K562 (cell line): ENCODE results near the gene CPSF4. TPM values are rescaled to one million over a fixed set of nuclear protein-coding genes. Genes with fewer than 3 reads are reported as not detected.

Experiments used
- FOSL1 ChIP-seq: fragments of 200-800 bp; sonication (Bioruptor generic); conservative IDR thresholded peaks from 2 replicates; pipeline ENCODE4 v1.6.1; 2016; ENCODE audit warnings: missing genetic modification characterization, missing compliant biosample characterization
- HDAC8 ChIP-seq: fragments of 450-650 bp; IDR thresholded peaks from 2 replicates; pipeline ENCODE4 v1.6.1; 2016; ENCODE audit warnings: mild to moderate bottlenecking, missing genetic modification characterization, moderate library complexity, missing compliant biosample characterization
- MAZ ChIP-seq, 2 experiments: fragments of 450-650 bp in 1 of 2; sonication (generic) in 1 of 2; formaldehyde crosslinking; IDR thresholded peaks in 1 of 2; conservative IDR thresholded peaks in 1 of 2; 2 replicates each; pipeline versions ENCODE4 v1.4.0 to v1.5.0; 2020; ENCODE audit warnings: mild to moderate bottlenecking in 1 of 2, missing genetic modification reagents in 1 of 2
- MYBL2 ChIP-seq, 2 experiments: fragments of 450-650 bp in 1 of 2; sonication (generic) in 1 of 2; formaldehyde crosslinking in 1 of 2; IDR thresholded peaks; 2 replicates each; pipeline versions ENCODE4 v1.6.1 to v1.8.1; 2017 to 2022; ENCODE audit warnings: borderline replicate concordance in 1 of 2, inconsistent platforms in 1 of 2, low read depth in 1 of 2, mild to moderate bottlenecking in 1 of 2, missing genetic modification reagents in 1 of 2, moderate library complexity in 1 of 2
- NFXL1 ChIP-seq: fragments of 450-650 bp; formaldehyde crosslinking; IDR thresholded peaks from 2 replicates; pipeline ENCODE4 v1.4.0; 2021; ENCODE audit warnings: mild to moderate bottlenecking
- NR3C1 ChIP-seq: sonication (generic); formaldehyde crosslinking; IDR thresholded peaks from 2 replicates; pipeline ENCODE4 v1.8.1; 2022; ENCODE audit warnings: missing genetic modification reagents
- PHB2 ChIP-seq: fragments of 450-650 bp; IDR thresholded peaks from 2 replicates; pipeline ENCODE4 v1.6.1; 2017; ENCODE audit warnings: low read depth
- POLR2B ChIP-seq: fragments of 450-650 bp; IDR thresholded peaks from 2 replicates; pipeline ENCODE4 v1.6.1; 2018; ENCODE audit warnings: low read depth; ENCODE audit not compliant: partially characterized antibody
- ZC3H4 ChIP-seq: sonication (generic); formaldehyde crosslinking; IDR thresholded peaks from 2 replicates; pipeline ENCODE4 v1.9.0; 2021; ENCODE audit warnings: missing genetic modification reagents, borderline replicate concordance
- ZNF232 ChIP-seq: sonication (generic); formaldehyde crosslinking; IDR thresholded peaks from 2 replicates; pipeline ENCODE4 v1.8.0; 2022; ENCODE audit warnings: mild to moderate bottlenecking, missing genetic modification reagents
- ZNF384 ChIP-seq: IDR thresholded peaks from 2 replicates; pipeline ENCODE4 v1.6.1; 2012; ENCODE audit warnings: low read depth, low read length, improper control_type of control experiment
- ZNF766 ChIP-seq: fragments of 200-800 bp; sonication (Bioruptor generic); conservative IDR thresholded peaks from 2 replicates; pipeline ENCODE4 v1.6.1; 2016; ENCODE audit warnings: missing genetic modification characterization, missing compliant biosample characterization
- polyA plus RNA-seq, 8 experiments: library from polyadenylated mRNA; depleted of rRNA in 4 of 8; stranded (reverse) in 5 of 8; unstranded in 3 of 8; fragments of >200 nt; fragmentation: Nextera tagmentation in 2 of 8; fragmentation: Illumina TruSeq in 1 of 8; extraction: Ambion mirVana in 2 of 8; extraction: Trizol in 1 of 8; gene quantifications; 2 replicates each; pipeline versions ENCODE4 v1.2.1 to v1.2.3, GENCODE V29; 2011 to 2014; ENCODE audit warnings: inconsistent platforms in 1 of 8, missing spikeins in 1 of 8
- total RNA-seq, 7 experiments: library from RNA; depleted of rRNA in 6 of 7; stranded (reverse); fragments of >200 nt in 6 of 7; fragmentation: Illumina TruSeq in 2 of 7; extraction: Trizol in 2 of 7; gene quantifications; 2 replicates each; pipeline versions ENCODE4 v1.2.1 to v1.2.3, GENCODE V29; 2011 to 2021; ENCODE audit warnings: low replicate concordance in 1 of 7
- TF ChIP-seq, protein P1 (sequence below): sonication (generic); formaldehyde crosslinking; IDR thresholded peaks from 2 replicates; pipeline ENCODE4 v1.8.0; 2022; ENCODE audit warnings: mild to moderate bottlenecking, missing genetic modification reagents
- TF ChIP-seq, protein P2 (sequence below): fragments of 250-450 bp; sonication (Bioruptor Pico); IDR thresholded peaks from 2 replicates; pipeline ENCODE4 v1.9.0; 2021; ENCODE audit warnings: mild to moderate bottlenecking
- TF ChIP-seq, protein P3 (sequence below): sonication (generic); formaldehyde crosslinking; IDR thresholded peaks from 2 replicates; pipeline ENCODE4 v1.8.0; 2022; ENCODE audit warnings: missing genetic modification reagents, mild to moderate bottlenecking, borderline replicate concordance
- TF ChIP-seq, protein P4 (sequence below), 2 experiments: fragments of 200-800 bp in 1 of 2; sonication (Bioruptor generic) in 1 of 2; sonication (generic) in 1 of 2; formaldehyde crosslinking in 1 of 2; IDR thresholded peaks in 1 of 2; conservative IDR thresholded peaks in 1 of 2; 2 replicates each; pipeline versions ENCODE4 v1.5.0 to v1.6.1; 2016 to 2020; ENCODE audit warnings: missing compliant biosample characterization in 1 of 2, missing genetic modification characterization in 1 of 2, missing genetic modification reagents in 1 of 2

Gene CPSF4
- total and polyA plus RNA-seq, 9 of the 15 experiments (the other 6 are each of a cell fraction or from before 2014, with no cell fraction given), result 16.9 to 118 (median 71.7) TPM

DNA sequence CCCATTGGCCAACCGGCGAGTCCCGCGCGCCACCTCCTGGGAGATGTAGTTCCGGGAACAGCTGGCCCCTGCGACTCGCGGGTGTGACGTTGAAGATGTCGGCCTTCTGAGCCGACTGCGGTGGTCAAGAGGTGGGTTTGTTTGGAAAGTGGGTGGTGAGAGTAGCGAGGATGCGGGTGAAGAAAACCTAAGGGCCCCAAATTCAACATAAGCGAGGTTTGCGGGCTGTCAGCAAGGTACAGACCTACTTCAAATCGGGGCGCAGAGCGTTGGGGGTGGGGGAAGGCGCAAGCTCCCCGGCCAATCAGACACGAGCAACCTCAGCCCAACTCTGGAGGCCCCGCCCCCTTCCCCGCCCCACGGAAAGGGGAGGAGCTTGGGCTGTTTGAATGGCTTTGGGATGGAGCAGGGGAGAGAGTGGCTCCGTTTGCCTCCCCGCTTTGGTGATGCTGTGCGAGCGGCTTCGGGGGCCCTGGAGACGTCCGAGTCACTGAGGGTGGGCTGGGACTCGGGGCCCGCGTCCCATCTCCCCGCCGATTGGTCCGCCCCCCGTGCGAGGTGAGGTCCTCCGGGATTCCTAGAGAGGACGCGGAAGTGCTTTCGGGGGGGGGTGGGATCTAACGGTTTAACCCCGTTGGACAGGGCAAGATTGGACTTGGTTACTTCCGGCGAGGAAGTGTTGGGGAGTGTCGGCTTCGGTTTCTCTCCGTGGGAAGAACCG, 66.0 kb downstream of the CPSF4 start, which contains the start of gene ZKSCAN5 (continued):
- TF ChIP-seq, protein P1, sequence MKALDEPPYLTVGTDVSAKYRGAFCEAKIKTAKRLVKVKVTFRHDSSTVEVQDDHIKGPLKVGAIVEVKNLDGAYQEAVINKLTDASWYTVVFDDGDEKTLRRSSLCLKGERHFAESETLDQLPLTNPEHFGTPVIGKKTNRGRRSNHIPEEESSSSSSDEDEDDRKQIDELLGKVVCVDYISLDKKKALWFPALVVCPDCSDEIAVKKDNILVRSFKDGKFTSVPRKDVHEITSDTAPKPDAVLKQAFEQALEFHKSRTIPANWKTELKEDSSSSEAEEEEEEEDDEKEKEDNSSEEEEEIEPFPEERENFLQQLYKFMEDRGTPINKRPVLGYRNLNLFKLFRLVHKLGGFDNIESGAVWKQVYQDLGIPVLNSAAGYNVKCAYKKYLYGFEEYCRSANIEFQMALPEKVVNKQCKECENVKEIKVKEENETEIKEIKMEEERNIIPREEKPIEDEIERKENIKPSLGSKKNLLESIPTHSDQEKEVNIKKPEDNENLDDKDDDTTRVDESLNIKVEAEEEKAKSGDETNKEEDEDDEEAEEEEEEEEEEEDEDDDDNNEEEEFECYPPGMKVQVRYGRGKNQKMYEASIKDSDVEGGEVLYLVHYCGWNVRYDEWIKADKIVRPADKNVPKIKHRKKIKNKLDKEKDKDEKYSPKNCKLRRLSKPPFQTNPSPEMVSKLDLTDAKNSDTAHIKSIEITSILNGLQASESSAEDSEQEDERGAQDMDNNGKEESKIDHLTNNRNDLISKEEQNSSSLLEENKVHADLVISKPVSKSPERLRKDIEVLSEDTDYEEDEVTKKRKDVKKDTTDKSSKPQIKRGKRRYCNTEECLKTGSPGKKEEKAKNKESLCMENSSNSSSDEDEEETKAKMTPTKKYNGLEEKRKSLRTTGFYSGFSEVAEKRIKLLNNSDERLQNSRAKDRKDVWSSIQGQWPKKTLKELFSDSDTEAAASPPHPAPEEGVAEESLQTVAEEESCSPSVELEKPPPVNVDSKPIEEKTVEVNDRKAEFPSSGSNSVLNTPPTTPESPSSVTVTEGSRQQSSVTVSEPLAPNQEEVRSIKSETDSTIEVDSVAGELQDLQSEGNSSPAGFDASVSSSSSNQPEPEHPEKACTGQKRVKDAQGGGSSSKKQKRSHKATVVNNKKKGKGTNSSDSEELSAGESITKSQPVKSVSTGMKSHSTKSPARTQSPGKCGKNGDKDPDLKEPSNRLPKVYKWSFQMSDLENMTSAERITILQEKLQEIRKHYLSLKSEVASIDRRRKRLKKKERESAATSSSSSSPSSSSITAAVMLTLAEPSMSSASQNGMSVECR, result peak; percentile 54; the same call in 1 of the 2 replicates
- TF ChIP-seq NFXL1 (CRISPR knock-in tag), result no peak
- no peak for TF ChIP-seq ZNF766 (CRISPR knock-in tag)
- TF ChIP-seq, protein P2, sequence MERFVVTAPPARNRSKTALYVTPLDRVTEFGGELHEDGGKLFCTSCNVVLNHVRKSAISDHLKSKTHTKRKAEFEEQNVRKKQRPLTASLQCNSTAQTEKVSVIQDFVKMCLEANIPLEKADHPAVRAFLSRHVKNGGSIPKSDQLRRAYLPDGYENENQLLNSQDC, result no peak
- TF ChIP-seq ZNF232 (CRISPR knock-in tag), result peak; percentile 82; the same call in 1 of the 2 replicates
- TF ChIP-seq, protein P3, sequence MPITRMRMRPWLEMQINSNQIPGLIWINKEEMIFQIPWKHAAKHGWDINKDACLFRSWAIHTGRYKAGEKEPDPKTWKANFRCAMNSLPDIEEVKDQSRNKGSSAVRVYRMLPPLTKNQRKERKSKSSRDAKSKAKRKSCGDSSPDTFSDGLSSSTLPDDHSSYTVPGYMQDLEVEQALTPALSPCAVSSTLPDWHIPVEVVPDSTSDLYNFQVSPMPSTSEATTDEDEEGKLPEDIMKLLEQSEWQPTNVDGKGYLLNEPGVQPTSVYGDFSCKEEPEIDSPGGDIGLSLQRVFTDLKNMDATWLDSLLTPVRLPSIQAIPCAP (CRISPR knock-in tag), result no peak
- peak; percentile 95 for TF ChIP-seq MYBL2 (IDR thresholded peaks at IDR 0.05; ENCODE audit: low read depth)
- no peak for TF ChIP-seq MYBL2 (CRISPR knock-in tag; IDR thresholded peaks at IDR 0.05; ENCODE audit: borderline replicate concordance)
- TF ChIP-seq ZC3H4 (CRISPR knock-in tag), result no peak
- TF ChIP-seq, protein P4, sequence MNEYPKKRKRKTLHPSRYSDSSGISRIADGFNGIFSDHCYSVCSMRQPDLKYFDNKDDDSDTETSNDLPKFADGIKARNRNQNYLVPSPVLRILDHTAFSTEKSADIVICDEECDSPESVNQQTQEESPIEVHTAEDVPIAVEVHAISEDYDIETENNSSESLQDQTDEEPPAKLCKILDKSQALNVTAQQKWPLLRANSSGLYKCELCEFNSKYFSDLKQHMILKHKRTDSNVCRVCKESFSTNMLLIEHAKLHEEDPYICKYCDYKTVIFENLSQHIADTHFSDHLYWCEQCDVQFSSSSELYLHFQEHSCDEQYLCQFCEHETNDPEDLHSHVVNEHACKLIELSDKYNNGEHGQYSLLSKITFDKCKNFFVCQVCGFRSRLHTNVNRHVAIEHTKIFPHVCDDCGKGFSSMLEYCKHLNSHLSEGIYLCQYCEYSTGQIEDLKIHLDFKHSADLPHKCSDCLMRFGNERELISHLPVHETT (CRISPR knock-in tag; conservative IDR thresholded peaks at IDR 0.05 in 1 of 2, IDR thresholded peaks at IDR 0.05 in 1 of 2), result peak in 1 of 2 experiments; percentile 81; a peak in 2 of 4 replicates
- peak; percentile 70 to 86 for TF ChIP-seq MAZ (CRISPR knock-in tag; conservative IDR thresholded peaks at IDR 0.05 in 1 of 2, IDR thresholded peaks at IDR 0.05 in 1 of 2)
- no peak; the same call in 1 of the 2 replicates for TF ChIP-seq PHB2
- TF ChIP-seq ZNF384, result peak; percentile 32; the same call in 1 of the 2 replicates
- no peak for TF ChIP-seq FOSL1
- no peak for TF ChIP-seq NR3C1 (CRISPR knock-in tag)
- TF ChIP-seq POLR2B, result peak; percentile 86
- TF ChIP-seq HDAC8 (tag), result no peak
